Measurements from ENCODE around the gene ALDH8A1.

Gene ALDH8A1

GRCh38 chr6:134949927-134950326 is at the start of gene ALDH8A1:
ALDH8A1 (minus strand) TSS chr6:134950101; CDS start chr6:134950053, 48 bp downstream.
- POLR2A ChIA-PET = no interaction called here
- no peak for DNase-seq (ENCODE audit: extremely low spot score)
- CTCF ChIA-PET = interaction anchor here (1.2 to 5.4 kb wide), 4 partner anchors 9 to 27 kb away, joined by 3 to 41 read pairs (median 4); no protein-coding TSS in a partner anchor
- TF ChIP-seq CTCF (IDR thresholded peaks at IDR 0.05; ENCODE audit: control extremely low read depth, extremely low read depth, low read depth, missing control alignments) = no peak

GRCh38 chr6:134999107-134999506 is 49.2 kb upstream of the ALDH8A1 start:
- TF ChIP-seq CTCF (IDR thresholded peaks at IDR 0.05; ENCODE audit: control extremely low read depth, extremely low read depth, low read depth, missing control alignments) = no peak
- no peak for DNase-seq (ENCODE audit: extremely low spot score)
- POLR2A ChIA-PET = interaction anchor here (0.7 kb wide), 2 partner anchors 17 to 1288 kb away, joined by 5 read pairs; no protein-coding TSS in a partner anchor
- CTCF ChIA-PET = interaction anchor here (1.0 to 2.4 kb wide), 3 partner anchors 9 to 184 kb away, joined by 3 to 9 read pairs (median 4); no protein-coding TSS in a partner anchor

GRCh38 chr6:134997133-134997995 is 47.5 kb upstream of the ALDH8A1 start:
- ChIA-PET CTCF (interaction anchor here (0.7 to 2.4 kb wide), 2 partner anchors 8 to 27 kb away, joined by 3 to 9 read pairs; no protein-coding TSS in a partner anchor), POLR2A (no interaction called here)
- no peak for DNase-seq (ENCODE audit: extremely low spot score)
- no peak for TF ChIP-seq CTCF (IDR thresholded peaks at IDR 0.05; ENCODE audit: control extremely low read depth, extremely low read depth, low read depth, missing control alignments)

- TF ChIP-seq CTCF (IDR thresholded peaks at IDR 0.05; ENCODE audit: control extremely low read depth, extremely low read depth, low read depth, missing control alignments) = no peak
- no peak for DNase-seq (ENCODE audit: extremely low spot score)
- ChIA-PET CTCF (interaction anchor here (1.0 to 2.7 kb wide), 6 partner anchors 9 to 822 kb away, joined by 3 to 8 read pairs (median 4); no protein-coding TSS in a partner anchor), POLR2A (interaction anchor here (0.6 kb wide), 1 partner anchor 8 kb away, joined by 3 read pairs; no protein-coding TSS in a partner anchor)
These were observed 45.6 kb upstream of the ALDH8A1 start for GRCh38 chr6:134995536-134995935.

- DNase-seq (ENCODE audit: extremely low spot score) = no peak
- CTCF ChIA-PET = interaction anchor here (1.9 to 2.7 kb wide), 3 partner anchors 10 to 53 kb away, joined by 5 to 13 read pairs (median 8); no protein-coding TSS in a partner anchor
- no peak for TF ChIP-seq CTCF (IDR thresholded peaks at IDR 0.05; ENCODE audit: control extremely low read depth, extremely low read depth, low read depth, missing control alignments)
- POLR2A ChIA-PET = no interaction called here
These were observed 44.5 kb upstream of the ALDH8A1 start for GRCh38 chr6:134994431-134994830.

GRCh38 chr6:134992155-134992554 is 42.3 kb upstream of the ALDH8A1 start:
- ChIA-PET CTCF (interaction anchor here (1.0 to 2.7 kb wide), 4 partner anchors 12 to 170 kb away, joined by 3 to 13 read pairs (median 3); no protein-coding TSS in a partner anchor), POLR2A (no interaction called here)
- TF ChIP-seq CTCF (IDR thresholded peaks at IDR 0.05; ENCODE audit: control extremely low read depth, extremely low read depth, low read depth, missing control alignments) = no peak
- DNase-seq (ENCODE audit: extremely low spot score) = no peak
